OCI-LY1 (cell line): Measurements from ENCODE around the gene PYROXD2.

Experiments
- H2AFZ ChIP-seq: fragments of 200-600 bp; sonication (generic), shearing (Covaris generic); 2 replicates; pipeline ENCODE4 v1.6.0; 2014; ENCODE audit warnings: antibody characterized with exemption, mild to moderate bottlenecking, low read length
- H3F3A ChIP-seq: fragments of 200-600 bp; sonication (generic), shearing (Covaris generic); 2 replicates; pipeline ENCODE4 v1.6.0; 2014; ENCODE audit warnings: mild to moderate bottlenecking, antibody characterized with exemption, low read length, moderate library complexity; ENCODE audit not compliant: insufficient read depth
- H3K27ac ChIP-seq: fragments of 200-600 bp; sonication (generic); 2 replicates; pipeline ENCODE4 v1.5.1; 2014; ENCODE audit warnings: low read length, mixed run types, mild to moderate bottlenecking, low read depth; ENCODE audit not compliant: poor library complexity, severe bottlenecking
- H3K27me3 ChIP-seq: fragments of 200-600 bp; sonication (generic); 2 replicates; pipeline ENCODE4 v1.6.0; 2014; ENCODE audit warnings: antibody characterized with exemption, mild to moderate bottlenecking, low read length, moderate library complexity; ENCODE audit not compliant: insufficient read depth
- H3K36me3 ChIP-seq: fragments of 200-600 bp; sonication (generic); 2 replicates; pipeline ENCODE4 v1.6.1; 2014; ENCODE audit warnings: mild to moderate bottlenecking, antibody characterized with exemption, low read length, moderate library complexity, mixed read lengths; ENCODE audit not compliant: insufficient read depth
- H3K4me1 ChIP-seq: fragments of 200-600 bp; sonication (generic); 2 replicates; pipeline ENCODE4 v1.5.1; 2014; ENCODE audit warnings: mild to moderate bottlenecking, low read length, moderate library complexity; ENCODE audit not compliant: insufficient read depth, severe bottlenecking
- H3K4me2 ChIP-seq: fragments of 200-600 bp; sonication (generic), shearing (Covaris generic); 2 replicates; pipeline ENCODE4 v1.6.1; 2014; ENCODE audit warnings: low read length
- H3K4me3 ChIP-seq: fragments of 200-600 bp; sonication (generic); 2 replicates; pipeline ENCODE4 v1.5.1; 2014; ENCODE audit warnings: low read length, low read depth, mild to moderate bottlenecking, mixed read lengths; ENCODE audit not compliant: poor library complexity, severe bottlenecking
- H3K79me2 ChIP-seq: fragments of 200-600 bp; shearing (Covaris generic); 2 replicates; pipeline ENCODE4 v1.6.1; 2016; ENCODE audit warnings: mixed run types, low read length, mixed read lengths; ENCODE audit not compliant: insufficient read depth
- H3K9ac ChIP-seq: fragments of 200-600 bp; sonication (generic), shearing (Covaris generic); 2 replicates; pipeline ENCODE4 v1.6.1; 2014; ENCODE audit warnings: mild to moderate bottlenecking, low read length, mixed read lengths
- H3K9me2 ChIP-seq: fragments of 200-600 bp; sonication (generic), shearing (Covaris generic); 2 replicates; pipeline ENCODE4 v1.6.1; 2014; ENCODE audit warnings: low read depth, mild to moderate bottlenecking, low read length, mixed read lengths
- H3K9me3 ChIP-seq: fragments of 200-600 bp; shearing (Covaris generic); 2 replicates; pipeline ENCODE4 v1.6.1; 2014; ENCODE audit warnings: low read length, mixed read lengths
- H4K20me1 ChIP-seq: fragments of 200-600 bp; sonication (generic), shearing (Covaris generic); 2 replicates; pipeline ENCODE4 v1.6.0; 2016; ENCODE audit warnings: mild to moderate bottlenecking, low read length; ENCODE audit not compliant: insufficient read depth
- EZH2 ChIP-seq: fragments of 200-600 bp; sonication (generic), shearing (Covaris generic); IDR thresholded peaks from 2 replicates; pipeline ENCODE4 v1.8.0; 2017; ENCODE audit warnings: borderline replicate concordance, mixed run types, mild to moderate bottlenecking, antibody characterized with exemption, low read length, moderate library complexity, mixed read lengths
- TF ChIP-seq, protein P1 (sequence below): fragments of 200-600 bp; sonication (generic), shearing (Covaris generic); IDR thresholded peaks from 2 replicates; pipeline ENCODE4 v1.5.1; 2017; ENCODE audit warnings: mild to moderate bottlenecking, antibody characterized with exemption, low read length, moderate library complexity, mixed read lengths

PYROXD2 gene

GRCh38 chr10:98399784-98400183, 15.2 kb downstream of the PYROXD2 start:
- no peaks in the 10 kb centered on the region for H3F3A ChIP-seq
- H3K36me3 ChIP-seq, result no peaks in the 10 kb centered on the region
- no peaks in the 10 kb centered on the region for H3K79me2 ChIP-seq
- no peaks in the 10 kb centered on the region for H3K4me1 ChIP-seq
- no peak overlapping the region for H3K9ac ChIP-seq
- H3K27ac ChIP-seq, result no peak overlapping the region
- no peak overlapping the region for H3K4me3 ChIP-seq
- H3K9me2 ChIP-seq, result no peaks in the 10 kb centered on the region
- no peak overlapping the region for H2AFZ ChIP-seq
- no peak overlapping the region for H3K4me2 ChIP-seq
- no peaks in the 10 kb centered on the region for H3K9me3 ChIP-seq
- TF ChIP-seq, protein P1, sequence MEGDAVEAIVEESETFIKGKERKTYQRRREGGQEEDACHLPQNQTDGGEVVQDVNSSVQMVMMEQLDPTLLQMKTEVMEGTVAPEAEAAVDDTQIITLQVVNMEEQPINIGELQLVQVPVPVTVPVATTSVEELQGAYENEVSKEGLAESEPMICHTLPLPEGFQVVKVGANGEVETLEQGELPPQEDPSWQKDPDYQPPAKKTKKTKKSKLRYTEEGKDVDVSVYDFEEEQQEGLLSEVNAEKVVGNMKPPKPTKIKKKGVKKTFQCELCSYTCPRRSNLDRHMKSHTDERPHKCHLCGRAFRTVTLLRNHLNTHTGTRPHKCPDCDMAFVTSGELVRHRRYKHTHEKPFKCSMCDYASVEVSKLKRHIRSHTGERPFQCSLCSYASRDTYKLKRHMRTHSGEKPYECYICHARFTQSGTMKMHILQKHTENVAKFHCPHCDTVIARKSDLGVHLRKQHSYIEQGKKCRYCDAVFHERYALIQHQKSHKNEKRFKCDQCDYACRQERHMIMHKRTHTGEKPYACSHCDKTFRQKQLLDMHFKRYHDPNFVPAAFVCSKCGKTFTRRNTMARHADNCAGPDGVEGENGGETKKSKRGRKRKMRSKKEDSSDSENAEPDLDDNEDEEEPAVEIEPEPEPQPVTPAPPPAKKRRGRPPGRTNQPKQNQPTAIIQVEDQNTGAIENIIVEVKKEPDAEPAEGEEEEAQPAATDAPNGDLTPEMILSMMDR, result no peak
- no peak for TF ChIP-seq EZH2
- no peaks in the 10 kb centered on the region for H4K20me1 ChIP-seq
- H3K27me3 ChIP-seq, result no peaks in the 10 kb centered on the region

- TF ChIP-seq, protein P1, result no peak
- no peak for TF ChIP-seq EZH2
- no peaks in the 10 kb centered on the region for H3K27me3 ChIP-seq
- no peaks in the 10 kb centered on the region for H3K9me3 ChIP-seq
- H4K20me1 ChIP-seq, result no peaks in the 10 kb centered on the region
- H3K9ac ChIP-seq, result no peak overlapping the region
- no peak overlapping the region for H3K4me3 ChIP-seq
- H3K79me2 ChIP-seq, result no peaks in the 10 kb centered on the region
- H3K27ac ChIP-seq, result no peak overlapping the region
- no peaks in the 10 kb centered on the region for H3K4me1 ChIP-seq
- H2AFZ ChIP-seq, result no peak overlapping the region
- H3K36me3 ChIP-seq, result no peaks in the 10 kb centered on the region
- no peaks in the 10 kb centered on the region for H3K9me2 ChIP-seq
- H3F3A ChIP-seq, result no peaks in the 10 kb centered on the region
- no peak overlapping the region for H3K4me2 ChIP-seq
These were observed 17.8 kb downstream of the PYROXD2 start for GRCh38 chr10:98397089-98397600.

- Histone ChIP-seq H3K4me1 (peaks cover under 1% of the 10 kb centered on the region), H3K36me3 (no peaks in the 10 kb centered on the region), H2AFZ (no peak overlapping the region), H3K4me2 (no peak overlapping the region), H3K9me3 (no peaks in the 10 kb centered on the region), H4K20me1 (no peaks in the 10 kb centered on the region), H3F3A (no peaks in the 10 kb centered on the region), H3K27me3 (no peaks in the 10 kb centered on the region), H3K9ac (no peak overlapping the region), H3K9me2 (no peaks in the 10 kb centered on the region), H3K27ac (no peak overlapping the region), H3K79me2 (no peaks in the 10 kb centered on the region), H3K4me3 (no peak overlapping the region)
- no peak for TF ChIP-seq EZH2
- TF ChIP-seq, protein P1, result no peak
These were observed 18.6 kb downstream of the PYROXD2 start for GRCh38 chr10:98396096-98397063.
